SK-N-SH (cell line): Measurements from ENCODE around the gene GLRA1. TPM values are rescaled to one million over a fixed set of nuclear protein-coding genes. Genes with fewer than 3 reads are reported as not detected.

Experiments
- CTCF ChIA-PET: fragments of 300-600, 350-600 bp; formaldehyde crosslinking; extraction: SDS; loops from one replicate; lab custom pipeline; 2021; lab: Yijun Ruan, JAX
- POLR2A ChIA-PET: fragments of 350-600 bp; sonication (Branson Sonifier 250); formaldehyde crosslinking; extraction: SDS; loops from one replicate; lab custom pipeline; 2020; ENCODE audit warnings: antibody characterized with exemption, inconsistent platforms; lab: Yijun Ruan, JAX
- DNase-seq: peaks from one replicate; pipeline ENCODE4 v3.0.0; 2012
- H2AFZ ChIP-seq: fragments of 200-600 bp; sonication (generic); 2 replicates; pipeline ENCODE4 v1.8.1; 2016; ENCODE audit warnings: antibody characterized with exemption, mild to moderate bottlenecking, low read depth
- H3F3A ChIP-seq: fragments of 200-600 bp; sonication (generic); replicated peaks from 2 replicates; pipeline ENCODE3; 2016; ENCODE audit warnings: antibody characterized with exemption, mild to moderate bottlenecking; ENCODE audit not compliant: insufficient read depth
- H3K27ac ChIP-seq, 2 experiments: fragments of 200-500 bp in 1 of 2; fragments of 200-600 bp in 1 of 2; sonication (Bioruptor generic) in 1 of 2; sonication (generic), shearing (Covaris generic) in 1 of 2; 2 replicates each; pipeline versions ENCODE4 v1.5.1 to v1.6.1; 2014 to 2016; ENCODE audit warnings: low read depth in 2 of 2, inconsistent platforms in 1 of 2, low read length in 1 of 2, mild to moderate bottlenecking in 1 of 2, mixed read lengths in 1 of 2
- H3K27me3 ChIP-seq: fragments of 200-600 bp; sonication (generic), shearing (Covaris generic); 2 replicates; pipeline ENCODE4 v1.6.1; 2016; ENCODE audit warnings: mixed run types; ENCODE audit not compliant: insufficient read depth
- H3K36me3 ChIP-seq, 2 experiments: fragments of 200-500 bp in 1 of 2; fragments of 200-600 bp in 1 of 2; sonication (Bioruptor generic) in 1 of 2; sonication (generic) in 1 of 2; replicated peaks in 1 of 2; 2 replicates each; pipeline versions ENCODE3 to v1.5.1; 2014 to 2016; ENCODE audit warnings: low read length in 1 of 2, mild to moderate bottlenecking in 1 of 2; ENCODE audit not compliant: insufficient read depth in 2 of 2, control insufficient read depth in 1 of 2
- H3K4me1 ChIP-seq, 2 experiments: fragments of 200-500 bp in 1 of 2; fragments of 200-600 bp in 1 of 2; sonication (Bioruptor generic) in 1 of 2; sonication (generic), shearing (Covaris generic) in 1 of 2; 2 replicates each; pipeline versions ENCODE4 v1.5.1 to v1.6.1; 2014 to 2016; ENCODE audit warnings: low read depth in 1 of 2, low read length in 1 of 2, mixed run types in 1 of 2; ENCODE audit not compliant: insufficient read depth in 2 of 2, control insufficient read depth in 1 of 2
- H3K4me2 ChIP-seq: fragments of 200-600 bp; sonication (generic), shearing (Covaris generic); 2 replicates; pipeline ENCODE4 v1.6.1; 2017; ENCODE audit warnings: mixed run types
- H3K4me3 ChIP-seq, 2 experiments: fragments of 200-500 bp in 1 of 2; fragments of 200-600 bp in 1 of 2; sonication (Bioruptor generic) in 1 of 2; sonication (generic), shearing (Covaris generic) in 1 of 2; 2 replicates each; pipeline versions ENCODE4 v1.5.1 to v1.8.1; 2014 to 2016; ENCODE audit warnings: low read depth in 2 of 2, inconsistent platforms in 1 of 2, low read length in 1 of 2, mild to moderate bottlenecking in 1 of 2, mixed read lengths in 1 of 2, moderate library complexity in 1 of 2
- H3K79me2 ChIP-seq: fragments of 200-600 bp; sonication (generic); 2 replicates; pipeline ENCODE4 v1.8.1; 2017; ENCODE audit warnings: mild to moderate bottlenecking; ENCODE audit not compliant: insufficient read depth
- H3K9ac ChIP-seq: fragments of 200-600 bp; sonication (generic); 2 replicates; pipeline ENCODE4 v1.6.1; 2017; ENCODE audit warnings: mixed run types
- H3K9me2 ChIP-seq: fragments of 200-600 bp; sonication (generic); 2 replicates; pipeline ENCODE4 v1.6.1; 2017; ENCODE audit warnings: mixed run types
- H3K9me3 ChIP-seq: fragments of 200-600 bp; sonication (generic); 2 replicates; pipeline ENCODE4 v1.6.1; 2017; ENCODE audit warnings: mixed run types, mild to moderate bottlenecking, moderate library complexity
- H4K20me1 ChIP-seq: fragments of 200-600 bp; sonication (generic); 2 replicates; pipeline ENCODE4 v1.6.1; 2017; ENCODE audit warnings: mild to moderate bottlenecking, mixed run types; ENCODE audit not compliant: insufficient read depth
- CHD2 ChIP-seq: fragments of 150-350 bp; IDR thresholded peaks from 2 replicates; pipeline ENCODE4 v1.6.1; 2018; ENCODE audit warnings: low read length; ENCODE audit not compliant: partially characterized antibody
- ELF1 ChIP-seq: IDR thresholded peaks from 2 replicates; pipeline ENCODE4 v1.4.0; 2012
- EP300 ChIP-seq, 2 experiments: IDR thresholded peaks; 2 replicates each; pipeline versions ENCODE4 v1.4.0 to v1.6.1; 2012; ENCODE audit warnings: borderline replicate concordance in 1 of 2, low read depth in 1 of 2, low read length in 1 of 2
- FOSL2 ChIP-seq: IDR thresholded peaks from 2 replicates; pipeline ENCODE4 v1.4.0; 2012; ENCODE audit warnings: low read depth, mild to moderate bottlenecking, moderate library complexity, borderline replicate concordance
- FOXJ3 ChIP-seq: sonication (generic); formaldehyde crosslinking; IDR thresholded peaks from 2 replicates; pipeline ENCODE4 v1.5.1; 2020; ENCODE audit warnings: mild to moderate bottlenecking, missing genetic modification reagents
- JUND ChIP-seq: IDR thresholded peaks from 2 replicates; pipeline ENCODE4 v1.4.0; 2012
- NFIC ChIP-seq: IDR thresholded peaks from 2 replicates; pipeline ENCODE4 v1.4.0; 2012; ENCODE audit warnings: borderline replicate concordance
- POLR2AphosphoS5 ChIP-seq: IDR thresholded peaks from 2 replicates; pipeline ENCODE4 v1.6.1; 2012; ENCODE audit warnings: low read depth, low read length
- REST ChIP-seq: IDR thresholded peaks from 2 replicates; pipeline ENCODE4 v1.6.1; 2012; ENCODE audit warnings: mild to moderate bottlenecking, low read depth, low read length, moderate library complexity
- RFX5 ChIP-seq: IDR thresholded peaks from 2 replicates; pipeline ENCODE4 v1.6.1; 2012; ENCODE audit warnings: mild to moderate bottlenecking, improper control_type of control experiment, low read length
- RXRA ChIP-seq: IDR thresholded peaks from 2 replicates; pipeline ENCODE4 v1.4.0; 2012; ENCODE audit warnings: low read depth, mild to moderate bottlenecking, borderline replicate concordance
- USF1 ChIP-seq: IDR thresholded peaks from 2 replicates; pipeline ENCODE4 v1.4.0; 2012; ENCODE audit warnings: low read depth, borderline replicate concordance
- WGBS: methylation state at CpG from one replicate; pipeline ENCODE4 v1.1.6; 2017; ENCODE audit warnings: low lambda C conversion rate; 5-methylcytosine and 5-hydroxymethylcytosine counted together
- polyA plus RNA-seq, 3 experiments: library from polyadenylated mRNA; depleted of rRNA; stranded (reverse); fragments of >200 nt; gene quantifications; 2 replicates each; pipeline ENCODE4 v1.2.3, GENCODE V29; 2012
- TF ChIP-seq, protein P1 (sequence below): IDR thresholded peaks from 2 replicates; pipeline ENCODE4 v1.4.0; 2012; ENCODE audit warnings: low read depth, borderline replicate concordance

GLRA1 gene
- polyA plus RNA-seq, 1 of the 3 experiments (the other 2 are of a cell fraction): not detected

GRCh38 chr5:151921916-151922315, 2.7 kb downstream of the GLRA1 start:
- ChIA-PET POLR2A (no interaction called here), CTCF (interaction anchor here (3.1 kb wide), 1 partner anchor 35 kb away, joined by 14 read pairs; no protein-coding TSS in a partner anchor)
- H3K4me3 ChIP-seq: no peak overlapping the region
- H3K4me1 ChIP-seq: peaks cover 0 to 3% of the 10 kb centered on the region in 2 experiments; a peak in 1 of 4 replicates
- no peaks in the 10 kb centered on the region for H3K9me3 ChIP-seq
- H3F3A ChIP-seq: no peaks in the 10 kb centered on the region
- H3K9ac ChIP-seq: no peak overlapping the region
- H3K4me2 ChIP-seq: no peak overlapping the region
- no peaks in the 10 kb centered on the region for H3K27me3 ChIP-seq
- no peak overlapping the region for H2AFZ ChIP-seq
- no peaks in the 10 kb centered on the region for H3K79me2 ChIP-seq
- DNase-seq: no peak
- H3K9me2 ChIP-seq: no peaks in the 10 kb centered on the region
- H3K27ac ChIP-seq: no peak overlapping the region
- no peaks in the 10 kb centered on the region for H3K36me3 ChIP-seq
- no peaks in the 10 kb centered on the region for H4K20me1 ChIP-seq
- TF ChIP-seq, protein P1, sequence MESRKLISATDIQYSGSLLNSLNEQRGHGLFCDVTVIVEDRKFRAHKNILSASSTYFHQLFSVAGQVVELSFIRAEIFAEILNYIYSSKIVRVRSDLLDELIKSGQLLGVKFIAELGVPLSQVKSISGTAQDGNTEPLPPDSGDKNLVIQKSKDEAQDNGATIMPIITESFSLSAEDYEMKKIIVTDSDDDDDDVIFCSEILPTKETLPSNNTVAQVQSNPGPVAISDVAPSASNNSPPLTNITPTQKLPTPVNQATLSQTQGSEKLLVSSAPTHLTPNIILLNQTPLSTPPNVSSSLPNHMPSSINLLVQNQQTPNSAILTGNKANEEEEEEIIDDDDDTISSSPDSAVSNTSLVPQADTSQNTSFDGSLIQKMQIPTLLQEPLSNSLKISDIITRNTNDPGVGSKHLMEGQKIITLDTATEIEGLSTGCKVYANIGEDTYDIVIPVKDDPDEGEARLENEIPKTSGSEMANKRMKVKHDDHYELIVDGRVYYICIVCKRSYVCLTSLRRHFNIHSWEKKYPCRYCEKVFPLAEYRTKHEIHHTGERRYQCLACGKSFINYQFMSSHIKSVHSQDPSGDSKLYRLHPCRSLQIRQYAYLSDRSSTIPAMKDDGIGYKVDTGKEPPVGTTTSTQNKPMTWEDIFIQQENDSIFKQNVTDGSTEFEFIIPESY: no peak
- TF ChIP-seq USF1: no peak
- TF ChIP-seq REST: no peak
- TF ChIP-seq RXRA: no peak
- TF ChIP-seq CHD2: no peak
- TF ChIP-seq RFX5: no peak
- TF ChIP-seq FOSL2: no peak
- no peak for TF ChIP-seq NFIC
- no peak for TF ChIP-seq JUND
- TF ChIP-seq FOXJ3: no peak
- no peak for TF ChIP-seq POLR2AphosphoS5
- no peak for TF ChIP-seq EP300 (IDR thresholded peaks at IDR 0.05; ENCODE audit: borderline replicate concordance in 1 of 2, low read depth in 1 of 2, low read length in 1 of 2)
- TF ChIP-seq ELF1: no peak
- 2% methylated on average over 4 of the region's 4 CpGs for WGBS
